ENCODE measurements around the gene S100A8. TPM values are rescaled to one million over a fixed set of nuclear protein-coding genes. Genes with fewer than 3 reads are reported as not detected.

Gene S100A8
- total RNA-seq, 1 donor from 2014 or later: 71.3 TPM

- DNase-seq (ENCODE audit: low spot score): no peak
- intact Hi-C loops (cut with DNase I): loop anchor here (5.0 kb wide), 1 partner anchor 102 kb away; no protein-coding TSS in a partner anchor
Observed at GRCh38 chr1:153395136-153395685, 4.3 kb upstream of the S100A8 start.

DNA sequence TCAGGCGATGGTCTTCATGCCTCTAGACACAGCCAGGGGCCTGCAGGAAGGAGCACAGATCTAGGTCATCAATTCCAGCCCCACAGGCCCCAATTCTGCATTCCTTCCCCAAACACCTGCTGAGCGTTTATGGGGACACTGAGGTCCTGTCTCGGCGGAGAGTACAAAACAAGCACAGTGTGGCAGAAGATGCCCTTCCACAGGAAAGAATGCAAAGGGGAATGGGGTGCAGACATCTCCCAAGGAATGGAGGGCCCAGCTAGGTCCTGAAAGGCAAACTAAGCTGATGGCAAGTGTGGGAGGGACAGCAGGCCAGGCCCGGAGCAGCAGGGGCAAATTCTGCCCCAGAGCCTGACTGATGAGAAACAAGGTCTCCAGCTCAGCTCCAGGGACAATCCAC lies 3.5 kb upstream of the S100A8 start:
- no peak for DNase-seq (ENCODE audit: low spot score)
- intact Hi-C loops (cut with DNase I): no loop called here

DNA sequence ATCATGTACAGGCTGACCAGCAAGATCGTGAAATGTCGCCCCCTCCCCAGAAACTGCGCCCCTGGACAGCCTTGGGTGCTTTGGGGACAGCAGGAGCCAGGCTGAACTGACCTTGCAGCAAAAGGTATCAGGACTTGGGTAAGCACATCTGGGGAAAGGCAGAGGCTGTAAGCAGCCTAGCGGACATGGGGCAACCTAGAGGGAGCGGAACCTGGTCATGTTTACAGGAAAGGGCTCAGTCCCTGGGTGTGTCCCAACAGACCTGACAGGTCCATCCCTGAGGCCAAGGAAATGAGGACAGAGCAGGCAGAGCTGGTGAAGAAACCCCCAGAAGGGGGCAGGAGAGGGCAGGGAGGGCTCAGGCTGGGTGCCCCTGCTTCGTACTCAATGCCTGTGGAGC lies 3.1 kb upstream of the S100A8 start:
- intact Hi-C loops (cut with DNase I): no loop called here
- DNase-seq (ENCODE audit: low spot score): peak; percentile 90

DNA sequence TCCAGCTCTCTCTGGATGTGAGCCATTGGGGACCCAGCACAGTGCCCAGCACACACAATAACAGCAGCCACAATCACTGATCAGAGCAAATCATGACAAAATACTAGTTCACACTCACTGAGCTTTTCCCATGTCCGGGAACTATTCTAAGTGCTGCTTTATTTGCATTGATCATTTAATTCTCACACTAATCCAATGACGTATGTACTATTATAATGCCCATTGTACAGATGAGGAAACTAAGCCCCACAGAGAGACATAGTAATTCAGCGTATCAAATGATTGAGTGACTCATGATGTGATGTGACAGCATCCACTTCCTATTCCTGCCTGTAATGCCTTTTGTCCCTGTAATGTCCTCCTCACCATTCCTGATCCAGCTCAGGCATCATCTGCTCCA lies 1.9 kb upstream of the S100A8 start:
- DNase-seq (ENCODE audit: low spot score): no peak
- intact Hi-C loops (cut with DNase I): no loop called here

DNA sequence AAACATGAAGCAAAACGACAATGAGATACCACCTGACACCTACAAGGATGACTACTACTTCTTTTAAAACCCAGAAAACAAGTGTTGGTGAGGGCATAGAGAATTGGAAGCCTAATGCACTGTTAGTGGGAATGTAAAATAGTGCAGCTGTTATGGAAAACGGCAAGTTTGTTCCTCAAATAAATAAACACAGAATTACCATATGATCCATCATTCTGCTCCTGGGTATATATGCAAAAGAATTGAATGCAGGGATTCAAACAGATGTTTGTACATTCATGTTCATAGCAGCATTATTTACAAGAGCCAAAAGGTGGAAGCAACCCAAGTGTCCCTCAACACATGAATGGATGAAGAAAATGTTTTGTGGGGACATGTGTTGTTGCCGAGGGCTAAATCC lies 1.4 kb upstream of the S100A8 start:
- intact Hi-C loops (cut with DNase I): no loop called here

GRCh38 chr1:153389973-153390879 lies 647 bp downstream of the S100A8 start:
- no peak for DNase-seq (ENCODE audit: low spot score)
- intact Hi-C loops (cut with DNase I): no loop called here

More for the DNA sequence above, 1.4 kb upstream of the S100A8 start:
- DNase-seq (ENCODE audit: low spot score): no peak

DNA sequence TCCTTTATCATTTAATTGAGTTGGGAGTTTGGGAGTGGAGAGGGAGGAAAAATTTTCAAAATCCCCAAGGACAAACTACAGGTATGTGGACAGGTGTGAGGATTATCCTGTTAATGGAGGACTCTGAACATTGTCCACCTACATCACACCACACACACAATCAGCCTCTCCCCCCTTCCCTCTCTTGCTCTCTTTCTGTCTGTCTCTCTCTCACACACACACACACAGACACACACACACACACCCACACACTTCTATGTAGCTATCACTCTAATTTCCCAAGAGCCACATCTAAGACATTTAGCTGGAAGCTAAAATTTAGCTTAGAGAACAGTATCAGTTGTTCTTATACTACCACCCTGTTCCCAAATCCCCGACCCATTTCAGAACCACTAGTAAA lies 1.5 kb downstream of the S100A8 start:
- intact Hi-C loops (cut with DNase I): no loop called here
- DNase-seq (ENCODE audit: low spot score): no peak

DNA sequence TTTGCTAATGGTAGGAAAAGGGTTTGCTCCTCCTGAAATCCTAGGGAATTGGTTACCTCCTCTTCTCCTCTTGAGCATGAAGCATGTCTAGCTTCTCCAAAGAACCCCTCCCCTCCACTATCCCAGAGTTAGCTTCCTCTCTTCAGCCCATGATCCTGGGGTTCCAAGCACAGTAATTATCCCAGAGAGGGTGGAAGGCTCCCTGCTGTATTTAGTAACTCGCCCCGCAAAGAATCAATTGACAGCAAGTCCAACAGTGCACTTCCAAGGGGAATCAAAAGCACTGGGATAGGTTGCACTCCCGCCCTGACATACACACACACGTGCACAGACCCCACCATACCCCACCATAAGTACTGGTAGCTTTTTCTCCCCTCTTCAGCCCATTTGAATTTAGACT lies 3.1 kb downstream of the S100A8 start:
- intact Hi-C loops (cut with DNase I): no loop called here
- no peak for DNase-seq (ENCODE audit: low spot score)

GRCh38 chr1:153387001-153387400 lies 3.9 kb downstream of the S100A8 start:
- intact Hi-C loops (cut with DNase I): no loop called here
- DNase-seq (ENCODE audit: low spot score): no peak

GRCh38 chr1:153386500-153386901 lies 4.4 kb downstream of the S100A8 start:
- intact Hi-C loops (cut with DNase I): no loop called here
- DNase-seq (ENCODE audit: low spot score): peak; percentile 82

DNA sequence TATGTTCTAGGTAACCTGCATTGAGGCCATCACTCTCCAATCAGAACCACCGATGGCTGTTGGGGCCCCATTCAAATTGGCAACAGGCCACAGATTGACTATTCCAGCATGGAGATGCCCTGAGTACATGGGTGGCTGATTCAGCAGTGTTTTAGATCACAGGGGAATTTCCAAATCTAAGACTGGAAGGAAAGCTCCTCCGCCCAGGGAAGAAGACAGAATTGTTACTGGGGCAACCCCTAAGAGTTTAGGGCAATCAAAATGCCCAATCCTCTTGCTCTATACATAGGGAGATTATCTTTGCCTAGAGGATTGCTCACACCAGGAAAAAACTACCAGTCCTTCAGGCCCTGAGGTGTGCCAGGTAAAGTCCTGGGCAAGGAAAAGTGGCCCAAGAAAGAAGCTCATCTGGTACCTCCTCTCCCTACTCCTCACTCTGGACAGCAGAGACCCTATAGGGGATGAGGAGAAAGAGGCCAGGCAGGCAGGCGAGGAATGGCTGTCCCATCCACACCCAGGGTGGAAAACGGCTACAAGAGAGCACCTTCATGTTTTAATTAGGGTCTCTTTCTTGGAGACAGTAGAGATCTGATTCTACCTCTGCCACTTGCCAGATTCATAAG lies 5.8 kb downstream of the S100A8 start:
- no peak for DNase-seq (ENCODE audit: low spot score)
- intact Hi-C loops (cut with DNase I): no loop called here

DNA sequence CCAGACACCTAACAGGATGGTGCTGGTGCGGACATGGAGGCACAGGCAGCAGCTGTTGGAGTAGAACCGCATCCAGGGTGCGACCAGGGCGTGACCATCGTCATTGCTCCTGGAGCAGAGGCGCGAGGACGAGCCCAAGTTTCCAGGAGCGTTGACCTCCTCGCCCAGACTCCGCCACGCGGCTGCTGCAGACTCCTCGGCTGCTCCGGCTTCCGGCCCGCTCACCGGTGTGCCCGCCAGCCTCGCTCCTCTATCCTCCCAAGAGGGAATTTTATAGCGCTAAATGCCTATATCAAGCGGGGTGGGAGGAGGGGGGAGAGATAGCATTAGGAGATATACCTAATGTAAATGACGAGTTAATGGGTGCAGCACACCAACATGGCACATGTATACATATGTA lies 10.2 kb downstream of the S100A8 start:
- intact Hi-C loops (cut with DNase I): no loop called here
- DNase-seq (ENCODE audit: low spot score): no peak

DNA sequence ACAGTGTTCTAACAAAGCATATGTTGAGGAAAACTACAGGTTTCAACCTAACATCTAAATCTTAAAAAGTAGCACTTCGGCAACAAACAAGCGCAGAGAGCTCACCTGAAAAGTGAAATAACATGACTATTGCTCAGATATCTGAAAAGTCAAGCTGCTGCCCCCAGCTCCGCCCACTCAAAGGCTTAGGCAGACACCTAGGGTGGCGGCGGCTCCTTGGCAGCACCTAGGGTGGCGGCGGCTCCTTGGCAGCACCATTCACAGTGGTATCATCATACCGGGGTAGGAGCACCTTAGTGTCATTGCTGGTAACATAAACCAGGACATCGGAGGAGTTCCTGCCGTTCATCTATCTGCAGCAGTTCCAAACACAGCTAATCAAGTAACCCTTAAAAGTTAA lies 11.3 kb downstream of the S100A8 start:
- no peak for DNase-seq (ENCODE audit: low spot score)
- intact Hi-C loops (cut with DNase I): no loop called here

DNA sequence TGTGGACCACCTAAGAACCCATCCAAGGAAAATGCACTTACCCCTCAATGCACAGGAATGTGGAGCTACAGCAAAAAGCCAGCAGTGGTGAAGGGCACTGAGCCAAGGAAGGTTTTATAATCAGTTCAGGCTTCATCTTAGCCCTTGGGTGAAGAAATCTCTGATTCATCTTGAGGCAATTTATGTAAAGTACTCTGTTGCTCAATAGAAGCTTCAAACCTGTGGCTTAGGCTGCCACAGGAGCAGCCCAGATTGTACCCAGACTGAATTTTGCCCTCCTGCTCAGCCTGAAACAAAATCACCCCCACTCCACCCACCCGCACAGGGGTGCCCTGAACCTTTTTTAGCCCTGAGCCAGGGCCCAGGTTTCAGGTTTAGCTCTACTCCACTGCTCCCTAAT lies 15.4 kb downstream of the S100A8 start, which contains the start of gene S100A12:
Gene S100A12, minus strand, starts transcription at position 111 of the 400 bp plus-strand sequence. CDS start 1,029 bp downstream, outside the sequence.
- intact Hi-C loops (cut with DNase I): no loop called here
- DNase-seq (ENCODE audit: low spot score): no peak

- no peak for DNase-seq (ENCODE audit: low spot score)
- intact Hi-C loops (cut with DNase I): no loop called here
Observed at GRCh38 chr1:153374071-153374470, 16.8 kb downstream of the S100A8 start.

DNA sequence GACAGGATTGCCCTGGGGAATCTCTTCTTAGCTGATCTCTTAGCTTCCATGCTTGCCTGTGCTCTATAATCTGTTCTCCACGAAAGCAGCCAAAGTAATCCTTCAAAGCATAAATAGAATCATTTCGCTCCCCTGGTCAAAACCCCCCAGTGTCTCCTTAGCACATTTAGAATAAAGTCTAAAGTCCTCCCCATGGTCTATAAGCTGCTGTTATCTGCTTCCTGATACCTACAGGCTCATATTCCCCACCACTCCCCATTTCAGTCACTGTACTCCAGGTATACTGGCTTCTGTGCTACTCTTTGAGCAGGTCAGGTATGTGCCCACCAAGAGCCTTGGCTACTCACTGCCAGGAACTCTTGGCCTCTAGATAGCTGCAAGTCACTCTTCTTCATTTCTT lies 18.3 kb downstream of the S100A8 start:
- intact Hi-C loops (cut with DNase I): no loop called here
- no peak for DNase-seq (ENCODE audit: low spot score)

GRCh38 chr1:153371231-153371630 lies 19.6 kb downstream of the S100A8 start:
- intact Hi-C loops (cut with DNase I): no loop called here
- no peak for DNase-seq (ENCODE audit: low spot score)

GRCh38 chr1:153370146-153370545 lies 20.7 kb downstream of the S100A8 start:
- intact Hi-C loops (cut with DNase I): no loop called here
- DNase-seq (ENCODE audit: low spot score): no peak

GRCh38 chr1:153368495-153368894 lies 22.4 kb downstream of the S100A8 start:
- no peak for DNase-seq (ENCODE audit: low spot score)
- intact Hi-C loops (cut with DNase I): no loop called here

DNA sequence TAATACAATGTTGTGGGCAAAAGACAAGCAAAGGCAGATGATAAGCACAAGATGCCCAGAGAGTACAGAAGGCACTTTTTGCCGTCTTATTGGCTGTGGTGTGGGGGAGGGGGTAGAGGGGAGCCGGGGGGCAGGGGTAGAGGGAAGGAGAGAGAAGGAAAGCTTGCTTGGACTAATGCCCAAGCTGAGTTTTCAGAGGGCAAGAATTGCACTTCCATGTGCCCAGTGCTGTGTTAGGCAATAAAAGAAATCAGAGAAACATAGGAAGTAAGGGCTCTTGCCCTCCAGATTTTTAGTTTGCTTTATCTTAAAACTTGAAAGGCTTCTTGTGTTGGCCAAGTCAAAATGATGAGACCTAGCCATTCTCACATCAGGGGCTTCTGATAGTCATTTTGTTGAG lies 23.8 kb downstream of the S100A8 start:
- DNase-seq (ENCODE audit: low spot score): no peak
- intact Hi-C loops (cut with DNase I): no loop called here

GRCh38 chr1:153366261-153366660 lies 24.6 kb downstream of the S100A8 start:
- DNase-seq (ENCODE audit: low spot score): no peak
- intact Hi-C loops (cut with DNase I): no loop called here
